Naive thymus-derived CD4-positive, alpha-beta T cell (primary cell): ENCODE results near the gene YBX2. TPM values are rescaled to one million over a fixed set of nuclear protein-coding genes. Genes with fewer than 3 reads are reported as not detected.
A peak's percentile ranks its signal among the peaks of the same experiment; 100 is the strongest.
"Not testable (repeated sequence)": the region's sequence is repeated elsewhere in the genome, so short reads cannot be mapped to it uniquely, and the experiment has no call there.

Experiments
- ATAC-seq: fragments of 150-1000 bp; cut with Tn5 transposase; 2 replicates; pipeline ENCODE4 v1.10.0; 2021; ENCODE audit warnings: mild to moderate bottlenecking, moderate library complexity
- CTCF ChIA-PET: fragments of 350-600 bp; sonication (Branson Sonifier 250); formaldehyde crosslinking; loops from one replicate; lab custom pipeline; 2021; ENCODE audit warnings: antibody characterized with exemption; lab: Charles Lee
- POLR2A ChIA-PET: fragments of 350-600 bp; sonication (Branson Sonifier 250); formaldehyde crosslinking; loops from one replicate; lab custom pipeline; 2021; ENCODE audit warnings: antibody characterized with exemption, inconsistent platforms; lab: Charles Lee
- DNase-seq, 9 donors: peaks; one replicate each; pipeline versions ENCODE4 v3.0.0 to v3.0.0-alpha.2; 2020 to 2022; ENCODE audit warnings: mixed read lengths in 1 of 9
- H3K27ac ChIP-seq: one replicate; pipeline ENCODE4 v1.7.0; 2013; ENCODE audit warnings: mild to moderate bottlenecking, low read depth, low read length, moderate library complexity
- H3K27me3 ChIP-seq, 2 donors: one replicate each; pipeline ENCODE4 v1.7.0; 2013; ENCODE audit warnings: low read length in 2 of 2, mild to moderate bottlenecking in 2 of 2, moderate library complexity in 2 of 2; ENCODE audit not compliant: control insufficient read depth in 2 of 2, insufficient read depth in 2 of 2
- H3K36me3 ChIP-seq, 3 experiments: 1 replicate in 2 of 3; 2 replicates in 1 of 3; pipeline ENCODE4 v1.7.0; 2013; ENCODE audit warnings: low read length in 3 of 3, mild to moderate bottlenecking in 3 of 3, moderate library complexity in 1 of 3; ENCODE audit not compliant: insufficient read depth in 3 of 3, control insufficient read depth in 2 of 3
- H3K4me1 ChIP-seq, 2 donors: one replicate each; pipeline ENCODE4 v1.7.0; 2013; ENCODE audit warnings: low read length in 2 of 2, mild to moderate bottlenecking in 2 of 2, moderate library complexity in 1 of 2; ENCODE audit not compliant: control insufficient read depth in 2 of 2, insufficient read depth in 2 of 2
- H3K4me3 ChIP-seq: 2 replicates; pipeline ENCODE4 v1.7.0; 2013; ENCODE audit warnings: mild to moderate bottlenecking, low read length
- H3K9me3 ChIP-seq, 3 experiments: 1 replicate in 2 of 3; 2 replicates in 1 of 3; pipeline ENCODE4 v1.7.0; 2013; ENCODE audit warnings: low read length in 3 of 3; ENCODE audit not compliant: control insufficient read depth in 2 of 3
- H3K27ac Mint-ChIP-seq, 9 donors: one replicate each; pipeline ENCODE4 v1.8.0; 2020 to 2022; ENCODE audit warnings: mixed read lengths in 9 of 9, mild to moderate bottlenecking in 8 of 9, moderate library complexity in 5 of 9, inconsistent platforms in 2 of 9
- H3K27me3 Mint-ChIP-seq, 5 donors: one replicate each; pipeline ENCODE4 v1.8.0; 2021 to 2022; ENCODE audit warnings: mixed read lengths in 5 of 5, mild to moderate bottlenecking in 1 of 5
- H3K36me3 Mint-ChIP-seq, 5 donors: one replicate each; pipeline ENCODE4 v1.8.0; 2020 to 2022; ENCODE audit warnings: mixed read lengths in 5 of 5, mild to moderate bottlenecking in 3 of 5, inconsistent platforms in 1 of 5
- H3K4me1 Mint-ChIP-seq, 7 donors: one replicate each; pipeline ENCODE4 v1.8.0; 2020 to 2022; ENCODE audit warnings: mixed read lengths in 7 of 7, mild to moderate bottlenecking in 3 of 7, inconsistent platforms in 1 of 7
- H3K4me3 Mint-ChIP-seq, 10 donors: one replicate each; pipeline ENCODE4 v1.8.0; 2020 to 2022; ENCODE audit warnings: mild to moderate bottlenecking in 10 of 10, mixed read lengths in 10 of 10, moderate library complexity in 6 of 10, inconsistent platforms in 2 of 10
- H3K9me3 Mint-ChIP-seq, 11 donors: one replicate each; pipeline ENCODE4 v1.8.0; 2020 to 2022; ENCODE audit warnings: mixed read lengths in 11 of 11, mild to moderate bottlenecking in 4 of 11, inconsistent platforms in 1 of 11, moderate library complexity in 1 of 11
- intact Hi-C, 2 donors: fragments of 100-400 bp; cut with micrococcal nuclease; formaldehyde crosslinking; loops; one replicate each; pipeline ENCODE4 v1.15.1; 2023
- polyA plus RNA-seq, 2 donors: library from polyadenylated mRNA; unstranded; fragments of 300-500 nt; fragmentation: Illumina TruSeq; gene quantifications; one replicate each; pipeline ENCODE4 v1.2.3, GENCODE V29; 2021
- total RNA-seq, 6 experiments: library from RNA in 5 of 6; stranded (reverse) in 5 of 6; gene quantifications; 1 replicate in 5 of 6; 2 replicates in 1 of 6; pipeline ENCODE4 v1.2.3 and lab custom pipeline; 2021 to 2026

Gene YBX2
- total and polyA plus RNA-seq, 7 experiments from 2014 or later: 0.27 to 0.64 (median 0.40) TPM; not detected in 4

GRCh38 chr17:7336240-7337175 lies 42.1 kb upstream of the YBX2 start, which contains the start of gene ACAP1:
ACAP1 (plus strand) TSS chr17:7336529; CDS start chr17:7336735, 206 bp downstream.
- Mint-ChIP-seq H3K4me1 (peaks cover 49 to 76% (median 60%) of the 10 kb centered on the region in 7 donors), H3K36me3 (peaks cover 4 to 23% (median 14%) of the 10 kb centered on the region in 5 donors), H3K27ac (peak within 1 kb of the TSS; percentile 89 to 100 (median 95)), H3K27me3 (no peaks in the 10 kb centered on the region), H3K4me3 (peak within 1 kb of the TSS; percentile 89 to 99 (median 94)), H3K9me3 (no peaks in the 10 kb centered on the region)
- peak; percentile 56 to 85 (median 82) for DNase-seq
- H3K4me1 ChIP-seq: peaks cover 31 to 44% of the 10 kb centered on the region in 2 donors
- intact Hi-C loops: loop anchor here (1.0 to 5.0 kb wide), 12 partner anchors 7 to 99 kb away; partner anchors contain the start of genes NEURL4 (in 2 of the 2), ELP5 (in 1 of the 2), SLC2A4 (in 1 of the 2) and TMEM102 (in 1 of the 2)
- peak; percentile 99 for ATAC-seq
- peak within 1 kb of the TSS; percentile 99 for H3K4me3 ChIP-seq
- H3K9me3 ChIP-seq: no peaks in the 10 kb centered on the region
- peak within 1 kb of the TSS; percentile 81 for H3K27ac ChIP-seq
- H3K27me3 ChIP-seq: no peaks in the 10 kb centered on the region
- ChIA-PET CTCF (interaction anchor here (0.6 to 5.2 kb wide), 17 partner anchors 9 to 291 kb away, joined by 3 to 53 read pairs (median 7); partner anchors contain the start of genes PLSCR3, POLR2A, SLC2A4 and TMEM102), POLR2A (interaction anchor here (0.7 to 22.8 kb wide), 34 partner anchors 9 to 870 kb away, joined by 3 to 336 read pairs (median 4); partner anchors contain the start of genes DVL2, EIF5A, GABARAP and GPS2)
- peaks cover 2 to 32% (median 11%) of the 10 kb centered on the region in 3 experiments for H3K36me3 ChIP-seq

DNA sequence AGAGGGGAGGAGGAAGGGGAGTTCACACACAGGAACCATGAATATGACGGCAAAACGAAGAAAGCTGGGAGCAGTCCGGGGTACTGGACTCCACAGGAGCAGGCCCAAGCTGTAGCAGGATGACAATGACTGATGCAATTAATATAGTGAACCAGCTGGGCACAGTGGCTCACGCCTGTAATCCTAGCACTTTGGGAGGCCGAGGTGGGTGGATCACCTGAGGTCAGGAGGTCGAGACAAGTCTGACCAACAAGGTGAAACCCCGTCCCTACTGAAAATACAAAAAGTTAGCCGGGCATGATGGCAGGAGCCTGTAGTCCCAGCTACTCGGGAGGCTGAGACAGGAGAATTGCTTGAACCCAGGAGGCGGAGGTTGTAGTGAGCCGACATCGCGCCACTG lies 41.3 kb upstream of the YBX2 start:
- intact Hi-C loops: loop anchor here (1.0 to 5.0 kb wide), 10 partner anchors 10 to 100 kb away; partner anchors contain the start of genes ELP5 (in 1 of the 2), SLC2A4 (in 1 of the 2), TMEM102 (in 1 of the 2) and TNK1 (in 1 of the 2)
- H3K4me1 ChIP-seq: peaks cover 36 to 48% of the 10 kb centered on the region in 2 donors
- DNase-seq, H3K27me3 Mint-ChIP-seq, ATAC-seq, H3K9me3 Mint-ChIP-seq, H3K9me3 ChIP-seq, H3K27me3 ChIP-seq: not testable (repeated sequence)
- CTCF ChIA-PET: interaction anchor here (1.0 to 5.2 kb wide), 13 partner anchors 9 to 290 kb away, joined by 3 to 53 read pairs (median 14); partner anchors contain the start of genes SLC2A4, TMEM102 and TMEM95
- peak overlapping the region; percentile 99 for H3K4me3 ChIP-seq
- H3K27ac ChIP-seq: peak overlapping the region; percentile 81
- peak overlapping the region; percentile 89 to 99 (median 94) for H3K4me3 Mint-ChIP-seq
- peaks cover 4 to 21% (median 11%) of the 10 kb centered on the region in 5 donors for H3K36me3 Mint-ChIP-seq
- H3K36me3 ChIP-seq: peaks cover 0 to 24% (median 11%) of the 10 kb centered on the region in 3 experiments
- POLR2A ChIA-PET: interaction anchor here (0.7 to 22.8 kb wide), 25 partner anchors 9 to 870 kb away, joined by 3 to 336 read pairs (median 6); partner anchors contain the start of genes DVL2, EIF5A, GABARAP and GPS2
- peaks cover 52 to 79% (median 60%) of the 10 kb centered on the region in 7 donors for H3K4me1 Mint-ChIP-seq
- peak overlapping the region; percentile 89 to 100 (median 95) for H3K27ac Mint-ChIP-seq

DNA sequence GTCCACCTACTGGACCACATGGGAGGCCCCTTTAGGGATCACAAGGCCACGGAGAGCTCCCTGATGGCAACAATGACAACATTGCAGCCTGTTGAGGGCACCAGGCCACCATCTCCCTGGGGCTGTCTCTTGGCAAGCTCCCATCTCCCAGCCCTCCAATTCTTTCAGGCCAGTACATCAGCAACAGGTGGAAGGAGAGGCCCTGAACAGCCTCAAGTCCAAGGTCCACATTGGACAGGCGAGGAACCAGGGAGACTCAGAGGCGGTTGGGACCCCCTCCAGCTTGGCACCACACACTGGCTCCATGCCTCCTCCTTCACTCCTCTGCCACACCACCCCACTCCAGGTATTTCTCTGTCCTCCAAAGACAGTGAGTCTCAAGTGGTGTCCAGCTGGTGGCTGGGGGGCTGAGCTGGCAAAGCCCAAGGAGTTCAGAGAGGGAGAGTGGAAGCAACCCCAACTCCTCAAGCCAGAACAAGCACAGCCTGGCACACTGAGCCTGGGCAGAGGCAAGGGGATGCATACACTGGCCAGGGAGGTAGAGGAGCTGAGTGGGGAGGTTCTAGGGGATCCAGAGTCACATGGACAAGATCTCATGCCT lies 40.6 kb upstream of the YBX2 start:
- Histone ChIP-seq H3K27ac (peak overlapping the region; percentile 81), H3K27me3 (no peaks in the 10 kb centered on the region), H3K4me3 (no peak overlapping the region), H3K9me3 (no peaks in the 10 kb centered on the region), H3K4me1 (peaks cover 40 to 55% of the 10 kb centered on the region in 2 donors), H3K36me3 (peaks cover 0 to 20% (median 6%) of the 10 kb centered on the region in 3 experiments)
- H3K36me3 Mint-ChIP-seq: peaks cover 4 to 17% (median 11%) of the 10 kb centered on the region in 5 donors
- POLR2A ChIA-PET: interaction anchor here (0.5 to 22.8 kb wide), 11 partner anchors 10 to 352 kb away, joined by 3 to 336 read pairs (median 8); partner anchors contain the start of genes EIF5A, GPS2, PHF23 and SLC16A13
- peaks cover 51 to 81% (median 59%) of the 10 kb centered on the region in 7 donors for H3K4me1 Mint-ChIP-seq
- H3K4me3 Mint-ChIP-seq: peak overlapping the region; percentile 89 to 99 (median 94)
- DNase-seq: no peak
- H3K27ac Mint-ChIP-seq: peak overlapping the region; percentile 84 to 100 (median 95)
- no peaks in the 10 kb centered on the region for H3K27me3 Mint-ChIP-seq
- ATAC-seq: no peak
- intact Hi-C loops: loop anchor here in 1 of 2 donors (5.0 kb wide), 1 partner anchor 47 kb away; the partner anchor contains the start of gene TNK1
- CTCF ChIA-PET: interaction anchor here (0.8 to 5.2 kb wide), 14 partner anchors 8 to 755 kb away, joined by 3 to 53 read pairs (median 12); partner anchors contain the start of genes SLC2A4, TMEM102 and TMEM95
- no peaks in the 10 kb centered on the region for H3K9me3 Mint-ChIP-seq

DNA sequence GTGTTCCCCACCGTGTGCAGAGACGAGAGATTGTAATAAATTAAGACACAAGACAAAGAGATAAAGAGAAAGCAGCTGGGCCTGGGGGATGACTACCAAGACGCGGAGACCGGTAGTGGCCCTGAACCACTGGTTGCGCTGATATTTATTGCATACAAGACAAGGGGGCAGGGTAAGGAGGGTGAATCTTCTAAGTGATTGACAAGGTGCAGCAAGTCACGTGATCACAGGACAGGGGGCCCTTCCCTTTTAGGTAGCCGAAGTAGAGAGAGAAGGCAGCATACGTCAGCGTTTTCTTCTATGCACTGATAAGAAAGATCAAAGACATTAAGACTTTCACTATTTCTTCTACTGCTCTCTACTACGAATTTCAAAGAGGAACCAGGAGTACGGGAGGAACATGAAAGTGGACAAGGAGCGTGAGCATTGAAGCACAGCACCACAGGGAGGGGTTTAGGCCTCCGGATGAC lies 38.2 kb upstream of the YBX2 start:
- H3K27me3 ChIP-seq, H3K9me3 ChIP-seq, intact Hi-C loops, ATAC-seq, H3K9me3 Mint-ChIP-seq, H3K27me3 Mint-ChIP-seq, H3K36me3 ChIP-seq: not testable (repeated sequence)
- peak overlapping the region; percentile 52 to 88 (median 76) for H3K4me3 Mint-ChIP-seq
- peak overlapping the region; percentile 38 to 96 (median 92) for H3K27ac Mint-ChIP-seq
- CTCF ChIA-PET: interaction anchor here (0.9 kb wide), 1 partner anchor 23 kb away, joined by 3 read pairs; the partner anchor contains the start of gene TMEM95
- Histone ChIP-seq H3K27ac (peak overlapping the region; percentile 55), H3K4me3 (peak overlapping the region; percentile 19), H3K4me1 (peaks cover 26 to 53% of the 10 kb centered on the region in 2 donors)
- DNase-seq: peak in 5 of 9 donors; percentile 57 to 80 (median 64)
- peaks cover 53 to 82% (median 68%) of the 10 kb centered on the region in 7 donors for H3K4me1 Mint-ChIP-seq
- peaks cover 0 to 12% (median 5%) of the 10 kb centered on the region in 5 donors for H3K36me3 Mint-ChIP-seq
- POLR2A ChIA-PET: interaction anchor here (0.7 to 22.8 kb wide), 3 partner anchors 15 to 113 kb away, joined by 3 to 336 read pairs (median 98); partner anchors contain the start of genes EIF5A and GPS2

GRCh38 chr17:7332111-7332510 lies 37.7 kb upstream of the YBX2 start:
- peak overlapping the region; percentile 55 for H3K27ac ChIP-seq
- CTCF ChIA-PET: interaction anchor here (0.9 kb wide), 1 partner anchor 23 kb away, joined by 3 read pairs; the partner anchor contains the start of gene TMEM95

More at GRCh38 chr17:7332111-7332510, 37.7 kb upstream of the YBX2 start:
- no peaks in the 10 kb centered on the region for H3K27me3 Mint-ChIP-seq
- ATAC-seq (no peak), DNase-seq (no peak)
- H3K4me1 ChIP-seq: peaks cover 26 to 53% of the 10 kb centered on the region in 2 donors
- intact Hi-C loops: no loop called here
- H3K4me1 Mint-ChIP-seq: peaks cover 48 to 78% (median 64%) of the 10 kb centered on the region in 7 donors
- POLR2A ChIA-PET: interaction anchor here (0.7 to 22.8 kb wide), 3 partner anchors 16 to 113 kb away, joined by 3 to 336 read pairs (median 98); partner anchors contain the start of genes EIF5A and GPS2
- peaks cover 0 to 9% (median 2%) of the 10 kb centered on the region in 5 donors for H3K36me3 Mint-ChIP-seq
- peaks cover 0 to 9% (median 0%) of the 10 kb centered on the region in 3 experiments for H3K36me3 ChIP-seq
- H3K9me3 ChIP-seq: no peaks in the 10 kb centered on the region
- H3K4me3 Mint-ChIP-seq: peak overlapping the region; percentile 52 to 88 (median 76)
- peaks cover 0 to 6% (median 0%) of the 10 kb centered on the region in 11 donors for H3K9me3 Mint-ChIP-seq
- H3K27ac Mint-ChIP-seq: peak overlapping the region; percentile 38 to 96 (median 92)
- H3K4me3 ChIP-seq: peak overlapping the region; percentile 19
- H3K27me3 ChIP-seq: no peaks in the 10 kb centered on the region
